Jurkat, Clone E6-1 (cell line): ENCODE measurements around the gene GALNT9.
"Not testable (repeated sequence)": the region's sequence is repeated elsewhere in the genome, so short reads cannot be mapped to it uniquely, and the experiment has no call there.

ENCODE experiments used
- DNase-seq: peaks from one replicate; pipeline ENCODE4 v3.0.0-alpha.2; 2011; ENCODE audit warnings: low read depth, low spot score
- H3K4me3 ChIP-seq: 2 replicates; pipeline ENCODE4 v1.5.1; 2011; ENCODE audit warnings: mild to moderate bottlenecking, low read length, control low read depth, moderate library complexity

The GALNT9 gene

GRCh38 chr12:132262256-132263060 is 66.9 kb downstream of the GALNT9 start:
- H3K4me3 ChIP-seq: peak overlapping the region; percentile 32
- peak; percentile 70 for DNase-seq

GRCh38 chr12:132261328-132262138 is 67.9 kb downstream of the GALNT9 start:
- H3K4me3 ChIP-seq: peak overlapping the region; percentile 32; the same call in 1 of the 2 replicates
- DNase-seq: no peak

GRCh38 chr12:132260721-132261120 is 68.7 kb downstream of the GALNT9 start:
- no peak for DNase-seq
- H3K4me3 ChIP-seq: no peak overlapping the region

GRCh38 chr12:132259872-132260695 is 69.3 kb downstream of the GALNT9 start:
- no peak overlapping the region for H3K4me3 ChIP-seq
- DNase-seq: no peak

DNA sequence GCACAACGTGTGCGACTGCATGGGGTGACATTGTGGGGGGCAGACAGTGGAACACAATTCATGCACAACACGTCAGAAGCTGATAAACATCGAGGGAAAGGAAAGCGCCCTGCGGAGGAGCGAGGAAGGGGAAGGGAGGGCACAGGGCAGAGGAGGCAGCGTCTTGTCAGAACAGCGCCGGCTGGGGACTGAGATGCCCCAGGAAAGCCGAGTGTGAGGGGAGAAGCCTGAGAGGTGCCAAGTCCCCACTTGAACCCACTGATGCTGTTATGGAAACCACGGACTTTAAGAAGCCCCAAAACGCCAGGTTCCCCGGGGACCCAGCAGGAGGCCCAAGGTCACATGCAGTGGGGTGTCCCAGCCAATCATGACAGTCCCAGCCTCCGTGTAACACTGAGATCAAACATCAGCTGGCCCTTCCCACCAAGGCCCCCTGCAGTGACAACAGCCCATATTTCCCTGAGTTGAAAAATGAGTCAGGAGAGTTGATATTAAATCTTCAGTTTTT is 70.0 kb downstream of the GALNT9 start:
- H3K4me3 ChIP-seq: no peak overlapping the region
- DNase-seq: peak; percentile 34

DNA sequence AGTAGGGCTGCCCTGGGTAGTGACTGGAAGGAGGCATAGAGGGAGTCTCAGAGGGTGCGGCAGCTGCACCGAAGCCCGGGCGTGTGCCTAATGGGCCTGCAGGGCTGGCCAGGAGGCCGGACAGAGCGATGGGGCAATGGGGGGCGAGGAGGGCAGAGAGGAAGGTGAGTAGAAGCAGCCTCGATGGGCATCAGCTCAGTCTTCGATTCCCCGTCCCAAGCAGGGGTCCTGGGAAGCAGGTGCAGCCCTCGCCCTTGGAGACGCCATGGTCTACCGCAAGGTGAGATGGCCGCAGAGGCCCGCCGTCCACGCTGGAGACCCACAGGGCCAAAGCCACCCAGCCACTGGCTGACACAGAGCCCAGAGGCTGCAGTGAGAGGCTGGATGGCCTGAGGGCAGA is 70.8 kb downstream of the GALNT9 start:
- no peak for DNase-seq
- no peak overlapping the region for H3K4me3 ChIP-seq

DNA sequence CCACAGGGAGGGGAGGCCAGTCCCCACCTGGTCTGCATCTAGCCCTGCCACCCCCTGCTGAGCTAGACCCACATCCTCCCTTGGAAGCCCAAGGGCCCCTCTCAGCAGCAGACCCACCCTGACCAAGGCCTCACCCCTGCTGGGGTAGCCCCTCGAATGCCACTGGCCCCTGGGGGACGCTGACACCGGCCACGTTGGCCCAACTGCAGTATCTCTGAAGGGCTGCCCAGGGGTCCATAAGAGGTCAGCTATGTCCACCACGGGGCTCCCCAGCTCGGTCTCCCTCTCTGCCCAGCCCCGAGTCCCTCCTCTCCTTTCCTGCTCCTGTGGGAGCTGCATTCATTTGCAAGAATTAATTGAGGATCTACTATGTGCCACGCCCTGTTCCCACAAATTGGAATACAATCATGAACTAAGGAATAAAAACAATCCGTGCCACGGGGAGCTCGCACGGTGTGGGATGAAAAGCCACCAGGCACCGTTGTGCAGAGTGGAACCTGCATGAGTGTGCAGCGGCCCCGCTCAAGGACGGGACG is 71.4 kb downstream of the GALNT9 start:
- H3K4me3 ChIP-seq: no peak overlapping the region
- DNase-seq: no peak

DNA sequence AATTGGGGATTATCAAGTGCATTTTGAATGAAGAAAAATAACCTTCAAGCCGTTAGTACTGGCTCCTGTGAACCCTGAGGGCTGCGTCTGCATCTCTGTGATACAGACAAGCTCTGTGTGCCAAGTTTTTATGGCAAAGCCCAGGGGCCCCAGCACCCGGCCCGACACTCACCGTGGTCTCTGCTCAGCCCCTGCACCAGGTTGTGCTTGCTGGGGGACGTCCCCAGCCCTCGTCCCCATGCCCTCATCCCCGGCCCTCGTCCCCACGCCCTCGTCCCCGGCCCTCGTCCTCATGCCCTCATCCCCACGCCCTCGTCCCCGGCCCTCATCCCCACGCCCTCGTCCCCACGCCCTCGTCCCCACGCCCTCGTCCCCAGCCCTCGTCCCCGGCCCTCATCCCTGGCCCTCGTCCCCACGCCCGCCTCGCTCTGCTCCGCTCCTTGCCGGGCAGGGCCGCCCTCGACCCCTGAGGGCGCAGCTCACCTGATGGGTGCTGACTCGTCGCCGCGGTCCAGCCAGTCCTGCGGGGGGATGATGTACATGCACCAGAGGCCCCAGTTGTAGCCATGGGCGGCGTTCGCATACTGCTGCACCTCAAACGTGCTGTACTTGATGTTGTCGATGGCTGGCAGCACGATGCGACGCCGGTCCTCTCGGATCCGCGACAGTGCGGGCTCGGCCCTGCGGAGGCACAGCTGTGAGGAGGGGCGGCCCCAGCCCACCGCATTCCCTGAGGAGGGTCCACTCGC is 72.0 kb downstream of the GALNT9 start:
- no peak for DNase-seq
- no peak overlapping the region for H3K4me3 ChIP-seq

GRCh38 chr12:132256646-132257045 is 72.7 kb downstream of the GALNT9 start:
- no peak overlapping the region for H3K4me3 ChIP-seq
- DNase-seq: no peak

GRCh38 chr12:132255642-132256041 is 73.7 kb downstream of the GALNT9 start:
- no peak for DNase-seq
- H3K4me3 ChIP-seq: no peak overlapping the region

GRCh38 chr12:132253698-132254480 is 75.5 kb downstream of the GALNT9 start:
- H3K4me3 ChIP-seq: no peak overlapping the region
- no peak for DNase-seq

DNA sequence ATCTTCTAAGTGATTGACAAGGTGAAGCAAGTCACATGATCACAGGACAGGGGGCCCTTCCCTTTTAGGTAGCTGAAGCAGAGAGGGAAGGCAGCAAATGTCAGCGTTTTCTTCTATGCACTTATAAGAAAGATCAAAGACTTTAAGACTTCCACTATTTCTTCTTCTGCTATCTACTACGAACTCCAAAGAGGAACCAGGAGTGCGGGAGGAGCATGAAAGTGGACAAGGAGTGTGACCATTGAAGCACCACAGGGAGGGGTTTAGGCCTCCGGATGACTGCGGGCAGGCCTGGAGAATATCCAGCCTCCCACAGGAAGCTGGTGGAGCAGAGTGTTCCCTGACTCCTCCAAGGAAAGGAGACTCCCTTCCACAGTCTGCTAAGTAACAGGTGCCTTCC is 76.4 kb downstream of the GALNT9 start:
- not testable (repeated sequence) for H3K4me3 ChIP-seq, DNase-seq

- no peak for DNase-seq
- H3K4me3 ChIP-seq: no peak overlapping the region
Observed at GRCh38 chr12:132251741-132252490, 77.5 kb downstream of the GALNT9 start.

DNA sequence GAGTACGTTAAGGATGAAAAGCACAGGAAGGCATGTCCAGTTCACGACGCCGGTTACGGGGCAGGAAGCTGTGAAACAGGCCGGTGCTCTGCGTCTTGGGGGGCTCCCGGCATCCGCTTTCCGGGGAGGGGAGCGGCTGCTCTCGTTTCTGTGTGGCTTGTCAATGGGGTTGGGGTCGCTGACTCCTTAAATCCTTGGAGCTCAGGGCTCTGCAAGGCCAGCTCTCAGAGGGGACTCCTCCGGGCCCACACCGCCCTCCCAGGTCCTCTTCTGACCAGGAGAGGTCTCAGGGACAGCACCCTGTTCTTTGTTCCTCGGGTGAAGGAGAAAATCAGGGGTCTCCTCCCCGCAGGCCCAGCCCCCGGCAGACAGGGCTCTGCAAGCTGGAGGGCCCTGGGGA is 78.1 kb downstream of the GALNT9 start:
- no peak overlapping the region for H3K4me3 ChIP-seq
- no peak for DNase-seq

DNA sequence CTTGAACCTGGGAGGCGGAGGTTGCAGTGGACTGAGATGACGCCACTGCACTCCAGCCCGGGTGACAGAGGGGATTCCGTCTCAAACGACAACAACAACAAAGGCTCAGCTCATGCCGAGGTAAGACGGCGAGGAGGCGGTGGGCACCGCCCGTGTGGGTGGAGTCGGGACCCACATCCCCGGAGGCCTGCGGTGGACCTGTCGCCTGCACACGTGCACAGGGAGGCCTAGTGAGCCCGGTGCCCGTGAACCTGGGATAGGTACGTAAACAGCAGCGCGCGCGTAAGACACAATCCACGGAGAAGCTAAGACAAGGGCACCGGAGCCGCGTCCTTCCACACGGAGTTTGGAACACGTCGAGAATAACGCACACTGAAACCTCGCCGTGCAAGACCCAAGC is 78.7 kb downstream of the GALNT9 start:
- no peak for DNase-seq
- no peak overlapping the region for H3K4me3 ChIP-seq

DNA sequence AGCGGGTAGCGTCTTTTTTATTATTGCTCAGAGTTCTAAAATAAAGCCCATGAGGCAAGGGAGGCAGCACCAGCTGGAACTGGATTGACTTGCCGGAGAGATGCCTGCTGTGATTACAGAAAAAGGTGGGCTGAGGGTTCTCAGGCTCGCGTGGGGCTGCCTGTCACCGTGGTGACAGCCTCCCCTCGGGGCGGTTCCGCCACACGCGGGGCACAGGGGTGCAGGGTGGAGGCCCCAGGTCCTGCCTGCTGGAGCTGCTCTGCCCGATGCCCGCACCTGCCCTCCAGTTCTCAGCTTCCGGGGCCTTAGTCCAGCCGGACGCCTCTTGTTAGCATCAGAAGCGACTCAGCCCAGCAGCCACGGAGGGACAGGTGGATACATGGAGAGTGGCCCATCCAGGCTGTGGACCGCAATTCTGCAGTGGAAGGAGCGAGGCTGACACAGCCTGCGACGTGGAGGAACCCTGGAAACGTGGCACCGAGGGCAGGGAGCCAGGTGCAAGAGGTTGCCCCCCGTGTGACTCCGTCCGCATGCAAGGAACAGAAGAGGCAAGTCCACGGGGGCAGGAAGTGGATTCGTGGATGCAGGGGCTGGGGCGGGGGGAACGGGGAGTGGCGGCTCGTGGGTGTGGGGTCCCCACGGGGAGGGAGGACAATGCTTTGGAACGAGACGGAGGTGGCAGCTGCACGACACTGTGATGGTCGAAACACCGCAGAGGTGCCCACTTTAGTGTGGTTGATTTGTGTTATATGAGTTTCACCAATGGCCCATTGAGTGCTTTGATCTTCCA is 79.5 kb downstream of the GALNT9 start:
- H3K4me3 ChIP-seq: no peak overlapping the region
- DNase-seq: no peak
